NCI-H345 treated with DMSO at 0.1 percent for 48 hours (cell line): ENCODE measurements around the gene RNF220.
A peak's percentile ranks its signal among the peaks of the same experiment; 100 is the strongest.

Source experiments
- DNase-seq: peaks from one replicate; lab custom pipeline; 2025; ENCODE audit not compliant: unreplicated experiment; lab: John Stamatoyannopoulos, UW

The RNF220 gene

DNA sequence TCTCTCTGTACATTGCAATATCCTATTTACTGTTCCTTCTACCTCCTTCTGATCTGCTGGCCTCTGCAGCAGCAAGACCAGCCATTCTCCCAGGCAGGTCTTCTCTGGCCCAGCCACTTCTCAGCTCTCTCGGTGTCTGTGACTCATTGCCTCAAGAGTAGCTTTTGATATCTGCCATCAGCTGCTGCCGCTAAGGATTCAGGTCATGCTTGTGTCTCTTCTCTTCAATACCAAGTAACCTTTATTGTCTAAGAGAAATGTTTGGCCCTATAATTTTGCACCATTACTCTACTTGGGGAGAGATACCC is 167.5 kb downstream of the RNF220 start:
- no peak for DNase-seq

GRCh38 chr1:44575396-44575795 is 170.3 kb downstream of the RNF220 start:
- no peak for DNase-seq

GRCh38 chr1:44576456-44577150 is 171.5 kb downstream of the RNF220 start:
- DNase-seq: no peak

DNA sequence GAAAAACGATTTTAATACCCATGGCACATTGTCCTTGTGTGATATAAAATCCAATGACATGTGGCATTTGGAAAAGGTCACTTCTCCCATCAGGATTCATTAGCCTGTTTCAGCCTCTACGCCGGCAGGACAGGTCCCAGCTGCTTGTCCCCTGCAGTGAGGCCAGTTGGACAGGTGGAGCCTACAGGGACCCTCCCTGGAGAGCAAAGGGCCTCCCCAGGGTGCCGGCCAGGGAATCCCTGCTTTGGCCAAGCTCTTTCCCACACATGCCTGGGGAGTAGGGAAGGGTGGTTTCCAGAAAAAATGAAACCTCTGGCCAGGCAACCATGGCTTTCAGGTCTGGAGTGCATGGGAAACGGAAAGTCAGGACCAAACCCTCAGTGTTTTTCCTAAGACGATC is 176.2 kb downstream of the RNF220 start:
- DNase-seq: no peak

- DNase-seq: no peak
These were observed 179.1 kb downstream of the RNF220 start for GRCh38 chr1:44584167-44584566.

DNA sequence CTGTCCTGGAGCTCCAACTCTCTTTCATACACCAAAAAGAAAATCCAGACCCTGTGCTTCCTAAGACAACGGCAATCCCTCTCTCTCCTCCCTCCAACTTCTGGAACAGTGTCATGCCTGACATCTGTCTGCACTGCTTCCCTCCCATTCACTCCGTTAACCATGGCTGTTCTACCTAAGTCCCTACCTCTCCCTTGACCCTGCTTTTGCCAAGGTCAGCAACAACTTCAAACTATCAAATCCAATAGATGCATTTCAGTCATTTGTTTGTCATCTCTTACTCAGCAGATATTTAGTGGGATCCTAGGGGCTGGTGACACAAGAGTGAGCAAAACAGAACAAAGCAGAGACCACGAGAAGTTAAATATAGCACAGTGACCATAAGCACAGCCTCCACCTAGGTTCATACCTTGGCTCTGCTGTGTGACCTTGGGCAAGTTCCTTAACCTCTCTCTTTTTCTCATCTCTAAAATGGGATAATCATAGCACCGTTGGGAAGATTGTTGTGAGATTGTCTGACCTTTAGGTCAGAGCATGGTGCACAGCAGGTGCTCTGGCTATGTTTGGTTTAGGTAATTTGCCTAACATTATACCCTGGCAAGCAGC is 180.4 kb downstream of the RNF220 start:
- no peak for DNase-seq

- no peak for DNase-seq
These were observed 182.9 kb downstream of the RNF220 start for GRCh38 chr1:44587796-44588460.

DNA sequence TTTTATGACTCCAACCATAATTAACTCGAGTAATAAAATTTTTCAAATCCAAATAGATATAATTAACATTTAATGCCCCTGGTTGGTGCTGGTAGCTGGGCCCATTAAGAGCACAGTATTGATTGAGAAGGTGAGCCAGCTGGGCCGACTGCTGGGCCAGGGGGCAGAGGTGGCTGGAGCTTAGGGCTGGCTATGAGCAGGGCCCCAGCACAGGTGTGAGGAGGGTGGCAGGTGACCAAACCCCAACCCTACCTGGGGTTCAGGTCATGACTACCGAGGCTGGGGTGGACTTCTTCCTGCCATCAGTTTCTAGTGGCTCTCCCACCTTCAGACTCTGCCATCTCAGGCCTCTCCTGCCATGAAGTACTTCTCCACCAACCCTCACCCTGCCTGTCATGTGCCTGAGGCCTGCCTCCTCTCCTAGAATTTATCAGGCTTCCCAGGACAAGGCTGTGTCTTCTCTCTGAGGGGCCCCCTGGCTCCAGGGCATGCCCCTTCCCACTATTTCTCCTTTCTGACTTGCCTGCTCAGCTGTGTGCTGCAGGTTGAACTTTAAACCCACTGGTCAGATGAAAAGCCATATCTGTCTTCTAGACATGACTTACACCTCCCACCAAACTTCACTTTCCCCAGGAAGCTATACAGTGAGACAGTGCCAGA is 183.6 kb downstream of the RNF220 start:
- no peak for DNase-seq

DNA sequence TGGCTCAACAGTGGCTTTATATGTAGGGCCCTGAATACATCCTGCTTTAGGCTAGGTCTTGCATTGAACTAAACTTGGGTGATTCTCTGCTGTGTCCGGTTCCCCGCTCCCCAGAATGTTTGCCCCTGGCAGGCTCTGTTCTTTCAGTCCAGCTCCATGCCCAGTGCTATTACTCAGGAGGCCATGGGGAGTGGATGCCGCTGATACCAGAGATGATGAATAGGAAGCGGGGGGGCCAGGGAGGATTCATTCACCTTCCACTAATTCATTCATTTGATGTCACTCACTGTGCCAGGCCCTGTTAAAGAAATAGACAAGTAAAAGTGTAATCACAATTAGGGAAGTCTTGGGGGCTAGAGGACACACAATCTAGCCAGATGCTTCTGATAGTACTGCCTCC is 185.4 kb downstream of the RNF220 start:
- no peak for DNase-seq

DNA sequence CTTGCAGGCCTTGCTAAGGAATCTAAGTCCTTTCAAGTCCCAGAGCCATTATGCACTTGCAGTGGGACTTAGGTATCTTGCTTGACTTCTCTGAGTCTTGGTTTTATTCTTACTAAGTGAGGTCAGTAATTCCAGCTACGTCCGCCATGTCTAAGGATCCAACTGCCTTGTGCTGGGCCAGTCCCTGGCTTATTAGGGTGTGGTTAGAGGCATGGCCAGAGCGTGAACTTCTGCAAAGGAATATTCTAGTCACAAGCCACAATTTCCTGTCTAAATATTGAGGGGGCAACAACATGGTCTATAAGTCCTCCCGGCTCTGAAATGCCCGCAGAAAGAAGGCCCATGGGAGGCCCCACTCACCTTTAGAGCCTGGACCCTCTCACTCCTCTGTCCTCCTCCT is 186.3 kb downstream of the RNF220 start:
- DNase-seq: no peak

DNA sequence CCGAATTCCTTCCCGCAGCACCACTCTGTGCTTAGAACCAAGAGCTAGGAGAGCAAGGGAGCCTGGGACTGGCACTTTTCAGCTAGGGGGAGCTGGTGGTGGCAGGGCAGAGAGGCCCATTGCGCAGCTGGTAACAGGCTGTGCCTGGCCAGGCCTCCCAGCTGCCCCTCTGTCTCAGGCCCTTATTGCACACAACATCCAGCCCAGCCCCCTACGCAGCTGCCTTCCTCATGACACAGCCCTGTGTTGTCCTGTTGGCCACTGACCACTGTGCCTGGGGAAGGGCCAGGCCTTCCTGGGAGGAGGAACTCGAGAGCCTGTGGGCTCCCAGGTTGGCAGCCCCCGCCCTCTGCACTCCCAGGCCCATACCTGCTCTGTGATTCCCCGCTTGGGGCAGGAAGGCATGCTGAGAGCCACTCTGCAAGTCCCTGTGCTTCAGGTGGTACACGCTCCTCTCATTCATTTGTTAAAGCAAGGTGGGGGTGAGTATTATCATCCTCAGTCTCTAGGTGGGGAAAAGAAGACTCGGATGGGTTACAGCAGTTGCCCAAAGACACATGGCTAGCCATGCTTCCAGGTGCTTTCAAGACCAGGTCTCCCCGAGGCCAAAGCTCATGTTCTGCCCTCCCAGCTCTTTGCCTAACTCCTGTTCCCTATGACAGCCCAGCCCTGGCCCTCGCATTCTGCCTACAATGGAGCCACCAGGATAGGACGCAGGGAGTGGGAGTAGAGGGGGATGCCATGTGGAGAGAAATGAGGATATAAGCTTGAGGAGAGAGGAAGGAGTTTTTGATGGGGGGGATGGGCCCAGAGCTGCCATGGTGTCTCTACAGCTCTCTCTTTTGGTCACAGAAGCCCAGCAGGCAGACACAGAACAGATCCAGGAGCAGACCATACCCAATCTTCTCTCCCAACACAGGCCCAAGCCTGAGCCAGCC is 187.4 kb downstream of the RNF220 start:
- DNase-seq: no peak

DNA sequence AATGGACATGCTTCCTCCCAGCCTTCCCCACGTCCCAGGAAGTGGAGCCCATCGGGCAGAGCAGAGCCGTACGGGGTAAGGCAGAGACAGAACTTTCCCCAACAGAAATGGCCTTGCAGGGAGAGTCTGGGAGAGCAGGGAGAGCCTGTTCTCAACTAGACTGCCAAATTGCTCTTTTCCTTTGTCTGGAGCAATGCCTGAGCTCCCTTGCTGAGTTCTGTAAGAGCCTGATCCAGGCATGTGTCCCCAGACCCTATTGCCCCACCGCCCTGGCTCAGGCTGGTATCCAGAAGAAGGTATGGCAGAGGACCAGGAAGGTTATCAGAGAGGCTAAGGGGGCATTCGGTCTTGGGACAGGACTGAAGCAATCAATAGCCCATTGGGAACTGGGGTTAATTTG is 189.3 kb downstream of the RNF220 start:
- no peak for DNase-seq

GRCh38 chr1:44594871-44595735 is 190.0 kb downstream of the RNF220 start:
- DNase-seq: peak; percentile 34

DNA sequence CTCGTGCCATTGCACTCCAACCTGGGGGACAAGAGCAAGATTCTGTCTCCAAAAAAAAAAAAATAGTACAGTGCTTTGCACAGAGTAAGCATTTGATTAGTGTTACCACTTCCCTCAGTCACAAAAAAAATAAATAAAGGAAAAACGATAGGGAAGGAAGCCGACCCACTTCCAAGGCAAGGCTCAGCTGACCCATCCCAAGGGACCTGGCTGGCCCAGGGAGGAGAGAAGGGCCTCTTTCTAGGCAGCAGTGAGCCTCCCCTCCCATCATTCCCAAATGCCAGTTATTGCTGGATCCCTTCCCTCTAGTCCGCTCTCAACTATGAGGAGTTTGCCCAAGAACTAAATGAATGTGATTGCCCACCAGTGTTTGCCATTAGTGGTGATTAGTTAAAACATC is 191.5 kb downstream of the RNF220 start:
- no peak for DNase-seq

DNA sequence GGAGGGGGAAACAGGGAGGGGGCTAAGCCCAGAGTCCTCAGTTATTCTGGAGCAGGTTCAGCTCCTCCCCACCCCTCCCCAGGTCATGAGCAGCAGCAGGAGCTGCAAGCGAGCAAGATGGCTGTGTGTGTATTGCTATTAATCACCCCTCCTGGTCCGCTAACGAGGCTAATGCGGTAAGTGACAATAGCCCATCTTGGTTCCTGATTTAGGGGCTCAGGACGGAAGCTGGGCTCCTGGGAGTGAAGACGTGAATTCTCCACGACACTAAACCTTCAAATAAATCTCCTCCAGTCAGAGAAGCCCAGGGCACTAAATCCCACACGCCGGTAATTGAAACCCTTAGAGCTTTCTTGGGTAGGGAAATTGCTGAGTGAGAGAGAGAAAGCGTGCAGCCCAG is 193.1 kb downstream of the RNF220 start:
- no peak for DNase-seq

DNA sequence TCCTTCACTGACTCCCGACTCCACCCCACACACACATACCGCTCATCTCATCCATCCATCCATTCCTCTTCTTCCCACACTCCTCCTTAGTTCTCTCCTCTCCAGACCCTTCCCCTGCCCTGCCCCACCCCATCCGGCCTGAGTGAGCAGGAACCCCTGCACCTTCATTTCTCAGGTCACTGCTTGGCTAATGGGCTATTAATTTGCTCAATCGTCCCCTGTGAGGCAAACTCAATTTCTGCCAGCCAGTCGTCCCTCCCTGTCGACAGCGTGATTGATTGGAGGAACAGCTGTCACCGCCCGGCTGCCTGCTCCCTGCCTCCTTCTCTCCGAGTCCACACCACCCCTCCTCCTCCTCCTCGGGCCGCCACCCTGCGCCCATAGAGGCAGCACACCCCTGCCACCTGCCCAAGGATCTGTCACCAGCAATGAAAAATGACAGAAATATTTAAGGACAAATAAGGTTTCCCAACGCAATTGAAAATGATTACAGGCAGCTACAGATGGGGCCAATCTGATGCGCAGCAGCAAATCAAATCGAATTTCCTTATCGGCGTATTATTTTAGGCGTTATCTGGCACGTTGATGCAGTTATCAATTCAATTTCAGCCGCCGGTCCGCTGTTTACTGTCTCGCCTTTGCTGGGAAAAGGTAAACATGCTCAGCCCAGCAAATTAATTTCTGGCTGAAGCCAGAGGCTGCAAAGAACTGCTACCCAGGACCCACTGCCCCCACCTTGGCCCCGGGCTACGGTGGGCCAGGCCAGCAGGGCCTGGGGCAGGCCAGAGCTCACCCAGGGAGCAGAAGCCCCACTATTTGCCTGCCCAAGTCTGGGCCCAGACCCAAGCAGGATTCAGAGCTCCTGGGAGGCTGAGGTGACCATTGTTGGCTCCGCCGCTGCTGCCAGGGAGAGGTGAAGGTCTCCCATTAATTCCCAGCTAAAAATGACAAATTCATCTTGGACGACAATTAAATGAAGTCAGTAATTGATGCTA is 197.9 kb downstream of the RNF220 start:
- DNase-seq: peak; percentile 5

- peak; percentile 84 for DNase-seq
These were observed 198.7 kb downstream of the RNF220 start for GRCh38 chr1:44603718-44604117.

DNA sequence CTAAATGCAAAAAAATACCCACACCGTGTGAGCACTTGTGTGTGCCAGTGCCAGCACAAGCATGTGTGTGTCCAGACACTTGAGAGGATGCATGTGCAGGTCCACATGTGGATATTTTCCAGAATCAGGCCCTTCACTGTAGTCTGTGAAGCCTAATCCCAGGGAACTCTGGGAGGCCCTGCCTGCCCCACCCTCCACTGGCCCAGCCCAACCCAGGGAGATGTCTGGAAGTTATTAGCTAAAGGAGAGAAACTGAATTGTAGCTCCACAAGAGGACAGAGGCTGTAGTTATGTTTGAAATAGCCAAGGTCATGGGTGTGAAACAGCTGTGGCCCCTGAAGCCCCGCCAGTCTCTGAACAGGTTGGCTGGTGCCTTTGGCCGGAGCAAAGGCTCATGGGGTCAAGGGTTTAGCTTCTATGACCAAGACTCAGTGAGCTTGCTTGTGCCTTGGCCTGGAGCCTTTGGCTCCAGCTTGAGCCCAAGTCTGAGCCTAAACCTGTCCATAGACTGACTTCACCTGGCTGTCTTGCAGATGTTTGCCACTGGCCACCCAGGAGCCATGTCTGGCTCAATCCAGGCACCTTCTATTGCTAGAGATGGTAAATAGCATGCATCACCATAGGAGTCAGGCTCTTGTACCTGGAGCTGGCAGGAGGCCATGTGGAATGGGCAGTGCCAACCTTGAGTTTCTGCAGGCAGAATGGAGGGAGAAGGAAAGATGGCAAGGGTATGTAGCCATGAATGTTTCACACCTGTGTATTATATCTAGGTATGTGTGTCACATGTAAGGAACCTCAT is 199.3 kb downstream of the RNF220 start:
- DNase-seq: peak; percentile 47
